ENCODE results near the gene ASTL. TPM values are rescaled to one million over a fixed set of nuclear protein-coding genes. Genes with fewer than 3 reads are reported as not detected.

ASTL gene
- polyA plus RNA-seq, 1 donor: 0.04 TPM

GRCh38 chr2:96105994-96106715 lies 32.1 kb downstream of the ASTL start:
- no peak overlapping the region for H3K27ac ChIP-seq (ENCODE audit: low read length)
- H3K4me3 ChIP-seq (ENCODE audit: low read length): no peak overlapping the region
- WGBS (ENCODE audit: insufficient coverage, low lambda C conversion rate): 90% methylated on average over 2 of the region's 8 CpGs
- peaks cover 22% of the 10 kb centered on the region for H3K4me1 ChIP-seq (ENCODE audit: control insufficient read depth, insufficient read depth, low read length)
- peaks cover 10% of the 10 kb centered on the region for H3K9me3 ChIP-seq (ENCODE audit: control insufficient read depth, low read depth, low read length)
- H3K36me3 ChIP-seq (ENCODE audit: control insufficient read depth, insufficient read depth, low read length): no peaks in the 10 kb centered on the region
- DNase-seq: no peak
- H3K27me3 ChIP-seq (ENCODE audit: control insufficient read depth, insufficient read depth, low read length): no peaks in the 10 kb centered on the region

GRCh38 chr2:96105152-96105915 lies 33.0 kb downstream of the ASTL start:
- H3K27ac ChIP-seq (ENCODE audit: low read length): no peak overlapping the region
- peaks cover 10% of the 10 kb centered on the region for H3K9me3 ChIP-seq (ENCODE audit: control insufficient read depth, low read depth, low read length)
- H3K4me1 ChIP-seq (ENCODE audit: control insufficient read depth, insufficient read depth, low read length): peaks cover 22% of the 10 kb centered on the region
- H3K27me3 ChIP-seq (ENCODE audit: control insufficient read depth, insufficient read depth, low read length): no peaks in the 10 kb centered on the region
- no peaks in the 10 kb centered on the region for H3K36me3 ChIP-seq (ENCODE audit: control insufficient read depth, insufficient read depth, low read length)
- no CpG with 5 or more reads among the region's 3 CpGs for WGBS (ENCODE audit: insufficient coverage, low lambda C conversion rate)
- H3K4me3 ChIP-seq (ENCODE audit: low read length): no peak overlapping the region
- DNase-seq: no peak

- Histone ChIP-seq H3K36me3 (ENCODE audit: control insufficient read depth, insufficient read depth, low read length) (no peaks in the 10 kb centered on the region), H3K27me3 (ENCODE audit: control insufficient read depth, insufficient read depth, low read length) (no peaks in the 10 kb centered on the region), H3K4me1 (ENCODE audit: control insufficient read depth, insufficient read depth, low read length) (peaks cover 14% of the 10 kb centered on the region), H3K9me3 (ENCODE audit: control insufficient read depth, low read depth, low read length) (peaks cover 10% of the 10 kb centered on the region), H3K4me3 (ENCODE audit: low read length) (no peak overlapping the region), H3K27ac (ENCODE audit: low read length) (no peak overlapping the region)
- no CpG with 5 or more reads among the region's 6 CpGs for WGBS (ENCODE audit: insufficient coverage, low lambda C conversion rate)
- DNase-seq: no peak
Observed at GRCh38 chr2:96104487-96104861, 33.8 kb downstream of the ASTL start.

GRCh38 chr2:96103761-96104486 lies 34.4 kb downstream of the ASTL start:
- H3K36me3 ChIP-seq (ENCODE audit: control insufficient read depth, insufficient read depth, low read length): no peaks in the 10 kb centered on the region
- H3K9me3 ChIP-seq (ENCODE audit: control insufficient read depth, low read depth, low read length): peaks cover 10% of the 10 kb centered on the region
- no peak overlapping the region for H3K27ac ChIP-seq (ENCODE audit: low read length)
- 40% methylated on average over 1 of the region's 6 CpGs for WGBS (ENCODE audit: insufficient coverage, low lambda C conversion rate)
- no peaks in the 10 kb centered on the region for H3K27me3 ChIP-seq (ENCODE audit: control insufficient read depth, insufficient read depth, low read length)
- H3K4me3 ChIP-seq (ENCODE audit: low read length): no peak overlapping the region
- H3K4me1 ChIP-seq (ENCODE audit: control insufficient read depth, insufficient read depth, low read length): peaks cover 8% of the 10 kb centered on the region
- no peak for DNase-seq

- DNase-seq: no peak
- H3K4me3 ChIP-seq (ENCODE audit: low read length): no peak overlapping the region
- H3K27ac ChIP-seq (ENCODE audit: low read length): no peak overlapping the region
- H3K27me3 ChIP-seq (ENCODE audit: control insufficient read depth, insufficient read depth, low read length): no peaks in the 10 kb centered on the region
- H3K36me3 ChIP-seq (ENCODE audit: control insufficient read depth, insufficient read depth, low read length): no peaks in the 10 kb centered on the region
- H3K4me1 ChIP-seq (ENCODE audit: control insufficient read depth, insufficient read depth, low read length): peaks cover 1% of the 10 kb centered on the region
- no CpG with 5 or more reads among the region's 8 CpGs for WGBS (ENCODE audit: insufficient coverage, low lambda C conversion rate)
- H3K9me3 ChIP-seq (ENCODE audit: control insufficient read depth, low read depth, low read length): peaks cover 10% of the 10 kb centered on the region
Observed at GRCh38 chr2:96103187-96103601, 35.1 kb downstream of the ASTL start.

- Histone ChIP-seq H3K4me1 (ENCODE audit: control insufficient read depth, insufficient read depth, low read length) (no peaks in the 10 kb centered on the region), H3K27ac (ENCODE audit: low read length) (no peak overlapping the region), H3K36me3 (ENCODE audit: control insufficient read depth, insufficient read depth, low read length) (no peaks in the 10 kb centered on the region), H3K27me3 (ENCODE audit: control insufficient read depth, insufficient read depth, low read length) (no peaks in the 10 kb centered on the region), H3K4me3 (ENCODE audit: low read length) (no peak overlapping the region), H3K9me3 (ENCODE audit: control insufficient read depth, low read depth, low read length) (peaks cover 10% of the 10 kb centered on the region)
- DNase-seq: no peak
- no CpG with 5 or more reads among the region's 15 CpGs for WGBS (ENCODE audit: insufficient coverage, low lambda C conversion rate)
Observed at GRCh38 chr2:96102596-96103186, 35.6 kb downstream of the ASTL start.

GRCh38 chr2:96100893-96101304 lies 37.4 kb downstream of the ASTL start:
- Histone ChIP-seq H3K36me3 (ENCODE audit: control insufficient read depth, insufficient read depth, low read length) (no peaks in the 10 kb centered on the region), H3K27me3 (ENCODE audit: control insufficient read depth, insufficient read depth, low read length) (no peaks in the 10 kb centered on the region), H3K4me1 (ENCODE audit: control insufficient read depth, insufficient read depth, low read length) (no peaks in the 10 kb centered on the region), H3K4me3 (ENCODE audit: low read length) (no peak overlapping the region), H3K9me3 (ENCODE audit: control insufficient read depth, low read depth, low read length) (peaks cover 9% of the 10 kb centered on the region), H3K27ac (ENCODE audit: low read length) (no peak overlapping the region)
- DNase-seq: no peak
- WGBS (ENCODE audit: insufficient coverage, low lambda C conversion rate): no CpG with 5 or more reads among the region's 3 CpGs

GRCh38 chr2:96099861-96100798 lies 38.2 kb downstream of the ASTL start:
- Histone ChIP-seq H3K27ac (ENCODE audit: low read length) (no peak overlapping the region), H3K4me1 (ENCODE audit: control insufficient read depth, insufficient read depth, low read length) (no peaks in the 10 kb centered on the region), H3K27me3 (ENCODE audit: control insufficient read depth, insufficient read depth, low read length) (no peaks in the 10 kb centered on the region), H3K36me3 (ENCODE audit: control insufficient read depth, insufficient read depth, low read length) (no peaks in the 10 kb centered on the region), H3K9me3 (ENCODE audit: control insufficient read depth, low read depth, low read length) (peaks cover 2% of the 10 kb centered on the region), H3K4me3 (ENCODE audit: low read length) (no peak overlapping the region)
- DNase-seq: no peak
- 100% methylated on average over 1 of the region's 12 CpGs for WGBS (ENCODE audit: insufficient coverage, low lambda C conversion rate)

GRCh38 chr2:96098900-96099590 lies 39.3 kb downstream of the ASTL start:
- H3K9me3 ChIP-seq (ENCODE audit: control insufficient read depth, low read depth, low read length): no peaks in the 10 kb centered on the region
- no CpG with 5 or more reads among the region's 11 CpGs for WGBS (ENCODE audit: insufficient coverage, low lambda C conversion rate)
- H3K27ac ChIP-seq (ENCODE audit: low read length): no peak overlapping the region
- no peak overlapping the region for H3K4me3 ChIP-seq (ENCODE audit: low read length)
- H3K36me3 ChIP-seq (ENCODE audit: control insufficient read depth, insufficient read depth, low read length): no peaks in the 10 kb centered on the region
- H3K4me1 ChIP-seq (ENCODE audit: control insufficient read depth, insufficient read depth, low read length): no peaks in the 10 kb centered on the region
- H3K27me3 ChIP-seq (ENCODE audit: control insufficient read depth, insufficient read depth, low read length): no peaks in the 10 kb centered on the region
- DNase-seq: no peak

Measured in large intestine (tissue), 3 donors.